DOHH2 (cell line): ENCODE measurements around the gene RAVER1.
"Not testable (repeated sequence)": the region's sequence is repeated elsewhere in the genome, so short reads cannot be mapped to it uniquely, and the experiment has no call there.

Experiments used
- H3F3A ChIP-seq: fragments of 200-600 bp; sonication (generic), shearing (Covaris generic); 2 replicates; pipeline ENCODE4 v1.6.0; 2016; ENCODE audit warnings: antibody characterized with exemption, mild to moderate bottlenecking; ENCODE audit not compliant: control insufficient read depth, insufficient read depth
- H3K27ac ChIP-seq: fragments of 200-600 bp; sonication (generic); 2 replicates; pipeline ENCODE4 v1.5.1; 2014; ENCODE audit warnings: low read depth, mild to moderate bottlenecking, low read length, moderate library complexity
- H3K27me3 ChIP-seq: fragments of 200-600 bp; sonication (generic); 2 replicates; pipeline ENCODE4 v1.6.1; 2014; ENCODE audit warnings: mild to moderate bottlenecking, low read length, mixed read lengths; ENCODE audit not compliant: control insufficient read depth
- H3K36me3 ChIP-seq: fragments of 200-600 bp; sonication (generic); 2 replicates; pipeline ENCODE4 v1.6.1; 2014; ENCODE audit warnings: mild to moderate bottlenecking, low read length, moderate library complexity, mixed read lengths; ENCODE audit not compliant: control insufficient read depth
- H3K4me1 ChIP-seq: fragments of 200-600 bp; sonication (generic); 2 replicates; pipeline ENCODE4 v1.6.1; 2014; ENCODE audit warnings: mild to moderate bottlenecking, low read length, mixed read lengths; ENCODE audit not compliant: control insufficient read depth
- H3K4me2 ChIP-seq: fragments of 200-600 bp; sonication (generic); 2 replicates; pipeline ENCODE4 v1.6.0; 2014; ENCODE audit warnings: mild to moderate bottlenecking, low read length, moderate library complexity
- H3K4me3 ChIP-seq: fragments of 200-600 bp; sonication (generic); 2 replicates; pipeline ENCODE4 v1.5.1; 2014; ENCODE audit warnings: mild to moderate bottlenecking, low read length, mixed read lengths
- H3K79me2 ChIP-seq: fragments of 200-600 bp; sonication (generic); 2 replicates; pipeline ENCODE4 v1.6.1; 2014; ENCODE audit warnings: mild to moderate bottlenecking, low read length, mixed read lengths; ENCODE audit not compliant: control insufficient read depth
- H3K9me2 ChIP-seq: fragments of 200-600 bp; sonication (generic); replicated peaks from 2 replicates; pipeline ENCODE4 v1.6.1; 2014; ENCODE audit warnings: mild to moderate bottlenecking, low read length, mixed read lengths; ENCODE audit not compliant: control insufficient read depth
- H3K9me3 ChIP-seq: fragments of 200-600 bp; sonication (generic); 2 replicates; pipeline ENCODE4 v1.6.1; 2014; ENCODE audit warnings: antibody characterized with exemption, low read length, mixed read lengths; ENCODE audit not compliant: control insufficient read depth, insufficient read depth
- H4K20me1 ChIP-seq: fragments of 200-600 bp; sonication (generic); 2 replicates; pipeline ENCODE4 v1.6.0; 2014; ENCODE audit warnings: low read depth, mild to moderate bottlenecking, antibody characterized with exemption, low read length, moderate library complexity; ENCODE audit not compliant: control insufficient read depth, insufficient read depth
- EZH2phosphoT487 ChIP-seq: fragments of 200-600 bp; sonication (generic); IDR thresholded peaks from 2 replicates; pipeline ENCODE4 v1.6.1; 2017; ENCODE audit warnings: borderline replicate concordance, mild to moderate bottlenecking, antibody characterized with exemption, low read length, moderate library complexity, mixed read lengths
- TF ChIP-seq, protein P1 (sequence below): fragments of 200-600 bp; sonication (generic); IDR thresholded peaks from one replicate; pipeline ENCODE4 v1.5.1; 2014; ENCODE audit warnings: antibody characterized with exemption, mild to moderate bottlenecking, low read depth, low read length; ENCODE audit not compliant: poor library complexity, severe bottlenecking

Gene RAVER1

DNA sequence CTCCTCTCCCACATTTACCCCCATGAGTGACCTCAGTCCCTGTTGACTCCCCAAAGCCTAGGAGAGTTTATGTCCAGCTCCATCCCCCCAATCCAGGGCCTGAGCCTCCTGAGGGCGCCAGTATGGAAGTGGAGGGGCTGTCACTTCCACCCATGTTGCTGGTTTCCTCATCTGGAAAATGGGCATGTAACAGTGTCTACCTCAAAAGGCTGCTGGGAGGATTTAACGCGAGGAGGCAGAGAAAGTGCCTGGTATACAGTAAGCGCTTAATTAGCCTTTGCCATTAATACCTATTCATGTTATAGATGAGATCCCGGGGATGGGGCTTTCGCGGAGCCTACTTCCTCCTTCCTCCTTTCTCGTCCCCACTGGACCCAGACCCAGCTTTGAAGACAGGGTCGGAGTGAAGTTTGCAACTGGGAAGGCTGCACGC lies 46.6 kb upstream of the RAVER1 start:
- TF ChIP-seq EZH2phosphoT487: no peak
- TF ChIP-seq, protein P1, sequence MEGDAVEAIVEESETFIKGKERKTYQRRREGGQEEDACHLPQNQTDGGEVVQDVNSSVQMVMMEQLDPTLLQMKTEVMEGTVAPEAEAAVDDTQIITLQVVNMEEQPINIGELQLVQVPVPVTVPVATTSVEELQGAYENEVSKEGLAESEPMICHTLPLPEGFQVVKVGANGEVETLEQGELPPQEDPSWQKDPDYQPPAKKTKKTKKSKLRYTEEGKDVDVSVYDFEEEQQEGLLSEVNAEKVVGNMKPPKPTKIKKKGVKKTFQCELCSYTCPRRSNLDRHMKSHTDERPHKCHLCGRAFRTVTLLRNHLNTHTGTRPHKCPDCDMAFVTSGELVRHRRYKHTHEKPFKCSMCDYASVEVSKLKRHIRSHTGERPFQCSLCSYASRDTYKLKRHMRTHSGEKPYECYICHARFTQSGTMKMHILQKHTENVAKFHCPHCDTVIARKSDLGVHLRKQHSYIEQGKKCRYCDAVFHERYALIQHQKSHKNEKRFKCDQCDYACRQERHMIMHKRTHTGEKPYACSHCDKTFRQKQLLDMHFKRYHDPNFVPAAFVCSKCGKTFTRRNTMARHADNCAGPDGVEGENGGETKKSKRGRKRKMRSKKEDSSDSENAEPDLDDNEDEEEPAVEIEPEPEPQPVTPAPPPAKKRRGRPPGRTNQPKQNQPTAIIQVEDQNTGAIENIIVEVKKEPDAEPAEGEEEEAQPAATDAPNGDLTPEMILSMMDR: no peak
- Histone ChIP-seq H3K4me2 (peak overlapping the region; percentile 85), H3K36me3 (peaks cover 22% of the 10 kb centered on the region), H3F3A (peaks cover under 1% of the 10 kb centered on the region; the same call in 1 of the 2 replicates), H3K9me3 (no peaks in the 10 kb centered on the region), H3K4me1 (peaks cover 18% of the 10 kb centered on the region), H4K20me1 (no peaks in the 10 kb centered on the region), H3K79me2 (peaks cover 28% of the 10 kb centered on the region), H3K9me2 (no peaks in the 10 kb centered on the region), H3K4me3 (peak overlapping the region; percentile 98), H3K27me3 (no peaks in the 10 kb centered on the region), H3K27ac (peak overlapping the region; percentile 49)

DNA sequence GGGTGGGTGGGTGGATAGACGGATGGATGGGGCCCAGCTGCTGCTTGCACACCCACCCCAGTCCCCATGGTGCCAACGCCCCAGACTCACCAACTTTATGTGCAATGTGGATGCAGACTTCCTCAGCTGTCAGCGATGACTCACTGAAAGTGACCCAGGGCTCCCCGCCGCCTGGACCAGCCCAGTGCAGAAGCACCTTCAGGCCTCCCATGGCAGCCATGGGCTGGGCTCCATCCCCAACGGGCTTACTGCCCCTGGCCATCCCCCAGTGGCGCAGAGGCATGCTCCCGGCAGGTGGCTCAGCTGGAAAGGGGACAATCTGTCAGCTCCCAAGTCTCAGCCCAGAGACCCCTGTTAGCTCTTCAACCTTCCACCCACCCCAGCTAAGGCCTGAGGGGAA lies 44.8 kb upstream of the RAVER1 start:
- Histone ChIP-seq H3K9me2 (no peaks in the 10 kb centered on the region), H3K4me1 (peaks cover 32% of the 10 kb centered on the region)

DNA sequence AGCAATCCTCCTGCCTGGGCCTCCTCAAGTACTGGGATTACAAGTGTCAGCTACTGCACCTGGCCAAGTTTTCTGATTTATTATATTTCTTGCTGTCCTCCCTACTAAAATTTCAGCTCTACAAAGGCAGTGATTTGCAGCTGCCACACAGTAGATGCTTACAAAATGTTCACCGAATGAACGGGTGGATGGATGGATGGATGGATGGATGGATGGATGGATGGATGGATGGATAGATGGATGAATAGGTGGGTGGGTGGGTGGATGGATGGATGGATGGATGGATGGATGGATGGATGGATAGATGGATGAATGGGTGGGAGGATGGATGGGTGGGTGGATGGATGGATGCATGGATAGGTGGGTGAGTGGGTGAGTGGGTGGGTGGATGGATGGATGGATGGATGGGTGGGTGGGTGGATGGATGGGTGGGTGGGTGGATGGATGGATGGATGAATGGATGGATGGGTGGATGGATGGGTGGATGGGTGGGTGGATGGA lies 43.9 kb upstream of the RAVER1 start:
- not testable (repeated sequence) for H3K4me3 ChIP-seq, H3K27ac ChIP-seq, H3K27me3 ChIP-seq, H3K9me3 ChIP-seq, H3K9me2 ChIP-seq, H4K20me1 ChIP-seq, H3K4me2 ChIP-seq, H3F3A ChIP-seq
- H3K36me3 ChIP-seq: peaks cover 33% of the 10 kb centered on the region
- peaks cover 31% of the 10 kb centered on the region for H3K79me2 ChIP-seq
- H3K4me1 ChIP-seq: peaks cover 32% of the 10 kb centered on the region

More for the DNA sequence above, 44.8 kb upstream of the RAVER1 start:
- Histone ChIP-seq H3K9me3 (no peaks in the 10 kb centered on the region), H3K79me2 (peaks cover 31% of the 10 kb centered on the region), H3K27me3 (no peaks in the 10 kb centered on the region), H3K4me3 (no peak overlapping the region), H4K20me1 (no peaks in the 10 kb centered on the region), H3K4me2 (no peak overlapping the region), H3K36me3 (peaks cover 29% of the 10 kb centered on the region), H3F3A (peaks cover 3% of the 10 kb centered on the region; the same call in 1 of the 2 replicates), H3K27ac (no peak overlapping the region)
- no peak for TF ChIP-seq EZH2phosphoT487
- TF ChIP-seq, protein P1: no peak

DNA sequence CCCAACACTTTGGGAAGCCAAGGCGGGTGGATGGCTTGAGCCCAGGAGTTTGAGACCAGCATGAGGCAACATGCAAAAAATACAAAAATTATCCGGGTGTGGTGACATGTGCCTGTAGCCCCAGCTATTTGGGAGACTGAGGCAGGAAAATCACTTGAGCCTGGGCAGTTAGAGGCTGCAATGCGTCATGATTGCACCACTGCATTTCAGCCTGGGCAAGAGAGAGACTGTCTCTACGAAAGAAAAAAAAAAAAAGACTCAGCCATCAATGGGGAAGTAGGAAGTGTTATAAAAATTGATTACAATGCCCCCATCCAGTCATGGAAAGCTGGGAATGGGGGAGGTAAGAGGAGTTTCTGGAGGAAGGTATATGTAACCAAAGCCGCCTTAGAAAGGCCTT lies 41.6 kb upstream of the RAVER1 start:
- Histone ChIP-seq H3K27ac (no peak overlapping the region), H3K79me2 (peaks cover 25% of the 10 kb centered on the region), H3K4me1 (peaks cover 24% of the 10 kb centered on the region), H3K9me2 (no peaks in the 10 kb centered on the region), H3F3A (peaks cover 3% of the 10 kb centered on the region; the same call in 1 of the 2 replicates), H3K4me3 (peak overlapping the region; percentile 20; the same call in 1 of the 2 replicates), H3K9me3 (no peaks in the 10 kb centered on the region), H3K27me3 (no peaks in the 10 kb centered on the region), H3K36me3 (peaks cover 34% of the 10 kb centered on the region), H4K20me1 (no peaks in the 10 kb centered on the region), H3K4me2 (peak overlapping the region; percentile 43)
- TF ChIP-seq, protein P1: no peak
- TF ChIP-seq EZH2phosphoT487: no peak
